SK-N-DZ (cell line): ENCODE results near the gene EBF3. TPM values are rescaled to one million over a fixed set of nuclear protein-coding genes. Genes with fewer than 3 reads are reported as not detected.
A peak's percentile ranks its signal among the peaks of the same experiment; 100 is the strongest.

Experiments used
- DNase-seq: peaks from one replicate; pipeline ENCODE4 v3.0.0-alpha.2; 2015; ENCODE audit warnings: low spot score
- polyA plus RNA-seq, 2 experiments: library from polyadenylated mRNA; depleted of rRNA; stranded (reverse); fragments of >200 nt; gene quantifications; 2 replicates each; pipeline ENCODE4 v1.2.3, GENCODE V29; 2014

Gene EBF3, protein sequence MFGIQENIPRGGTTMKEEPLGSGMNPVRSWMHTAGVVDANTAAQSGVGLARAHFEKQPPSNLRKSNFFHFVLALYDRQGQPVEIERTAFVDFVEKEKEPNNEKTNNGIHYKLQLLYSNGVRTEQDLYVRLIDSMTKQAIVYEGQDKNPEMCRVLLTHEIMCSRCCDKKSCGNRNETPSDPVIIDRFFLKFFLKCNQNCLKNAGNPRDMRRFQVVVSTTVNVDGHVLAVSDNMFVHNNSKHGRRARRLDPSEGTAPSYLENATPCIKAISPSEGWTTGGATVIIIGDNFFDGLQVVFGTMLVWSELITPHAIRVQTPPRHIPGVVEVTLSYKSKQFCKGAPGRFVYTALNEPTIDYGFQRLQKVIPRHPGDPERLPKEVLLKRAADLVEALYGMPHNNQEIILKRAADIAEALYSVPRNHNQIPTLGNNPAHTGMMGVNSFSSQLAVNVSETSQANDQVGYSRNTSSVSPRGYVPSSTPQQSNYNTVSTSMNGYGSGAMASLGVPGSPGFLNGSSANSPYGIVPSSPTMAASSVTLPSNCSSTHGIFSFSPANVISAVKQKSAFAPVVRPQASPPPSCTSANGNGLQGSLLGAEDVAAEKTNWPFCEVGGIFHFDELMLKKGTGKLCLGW
- polyA plus RNA-seq (2014; cell fraction: cytosol; rRNA removed), result 16.3 and 17.2 TPM in 2 replicates
- polyA plus RNA-seq (2014; cell fraction: nucleus; rRNA removed), result 18.2 and 24.6 TPM in 2 replicates

DNA sequence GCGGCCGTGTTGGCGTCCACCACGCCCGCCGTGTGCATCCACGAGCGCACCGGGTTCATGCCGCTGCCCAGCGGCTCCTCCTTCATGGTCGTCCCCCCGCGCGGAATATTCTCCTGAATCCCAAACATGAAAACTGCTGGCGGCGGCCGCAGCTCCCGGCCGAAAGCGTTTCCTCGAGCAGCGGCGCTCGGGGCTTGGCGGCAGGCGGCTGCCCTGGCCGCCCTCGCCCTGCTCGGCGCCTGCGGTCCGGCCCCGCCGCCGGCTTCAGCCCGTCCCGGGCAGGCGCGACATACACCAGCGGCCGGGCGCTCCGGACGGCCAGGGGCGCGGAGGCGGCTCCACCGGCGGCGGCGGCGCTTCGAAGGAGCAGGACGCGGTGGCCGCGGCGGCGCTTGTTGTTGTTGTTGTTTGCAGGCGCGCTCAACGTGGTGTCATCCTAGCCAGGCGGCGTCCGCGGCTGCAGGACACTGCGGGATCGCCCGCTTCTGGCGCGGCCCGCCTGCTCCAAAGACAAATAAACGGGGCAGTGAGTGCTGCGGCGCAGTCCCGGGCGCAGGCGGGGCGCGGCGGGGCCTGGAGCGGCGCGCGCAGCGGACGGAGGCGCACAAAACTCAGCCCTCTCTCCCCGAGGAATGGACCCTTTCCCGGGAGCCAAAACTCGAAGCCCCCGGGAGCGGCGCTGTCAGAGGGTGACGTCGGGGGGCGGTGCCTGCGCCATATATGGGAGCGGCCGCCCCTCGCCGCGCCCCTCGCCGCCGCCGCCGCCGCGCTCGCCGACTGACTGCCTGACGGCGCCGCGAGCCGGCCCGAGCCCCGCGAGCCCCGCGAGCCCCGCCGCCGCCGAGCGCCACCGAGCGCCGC lies at the start of gene EBF3:
Gene EBF3 (minus strand): TSS at position 634 of the 861 bp plus-strand sequence. CDS start 506 bp downstream, at position 128.
- peak; percentile 87 for DNase-seq

DNA sequence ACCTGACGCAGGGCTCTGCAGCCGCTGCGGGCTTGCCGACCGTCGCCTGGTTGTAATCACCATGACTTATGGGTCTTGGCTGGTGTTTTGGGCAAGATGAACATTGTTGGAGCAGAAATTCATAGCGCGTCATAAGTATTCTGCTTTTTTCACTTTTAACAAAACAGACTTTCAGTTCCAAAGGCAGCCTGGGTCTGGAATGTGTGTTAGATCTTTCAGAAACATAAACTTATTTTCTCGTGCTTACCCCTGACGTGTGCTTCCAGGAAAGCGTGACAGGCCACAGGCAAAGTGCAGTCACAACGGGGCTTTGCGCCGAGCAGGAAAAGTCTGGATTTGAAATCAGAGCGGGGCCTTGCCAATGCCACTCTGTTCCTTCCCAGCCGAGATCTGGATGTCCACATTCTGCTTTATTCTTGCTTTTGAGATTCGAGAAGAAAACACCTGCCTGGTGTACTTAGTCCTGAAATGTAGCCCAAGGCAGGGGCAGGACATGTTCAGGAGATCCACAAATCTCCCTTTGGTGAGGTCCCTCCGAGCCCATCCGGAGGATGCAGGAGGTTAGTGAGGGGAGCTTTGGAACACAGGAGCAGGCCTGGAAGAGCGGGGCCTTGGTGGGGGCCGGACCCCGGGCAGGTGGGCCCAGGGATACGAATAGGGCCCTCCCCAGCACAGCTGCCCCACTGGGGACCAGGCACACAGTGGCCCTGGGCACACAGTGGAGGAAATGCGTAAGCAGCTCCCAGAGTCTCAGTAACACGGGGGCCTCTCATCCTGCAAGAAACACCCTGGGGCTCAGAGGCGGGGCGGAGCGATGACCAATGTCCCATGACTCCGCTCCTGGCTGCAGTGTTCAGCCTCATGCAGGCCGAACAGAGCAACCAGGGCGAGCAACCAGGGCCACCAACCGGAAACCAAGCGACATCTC lies 49.5 kb upstream of the EBF3 start:
- DNase-seq, result no peak

DNA sequence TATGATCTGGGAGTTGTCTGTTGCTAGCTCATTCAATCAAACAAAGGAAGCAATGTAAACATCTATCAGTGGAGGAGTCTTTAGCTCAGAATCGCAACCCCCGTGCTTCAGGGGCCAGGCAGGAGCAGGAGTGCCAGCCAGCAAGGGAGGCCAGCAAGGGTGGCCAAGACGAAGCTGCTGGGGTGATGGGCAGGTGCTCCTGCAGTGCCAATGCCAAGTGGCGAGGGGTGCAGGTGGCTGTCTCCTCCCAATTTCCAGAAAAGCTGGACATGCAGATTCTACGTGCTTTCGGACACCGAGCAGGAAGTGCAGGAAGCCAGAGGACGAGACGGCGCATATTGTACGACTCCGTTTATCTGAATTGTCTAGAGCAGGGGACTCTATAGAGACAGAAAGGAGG lies 48.1 kb upstream of the EBF3 start:
- DNase-seq, result no peak

DNA sequence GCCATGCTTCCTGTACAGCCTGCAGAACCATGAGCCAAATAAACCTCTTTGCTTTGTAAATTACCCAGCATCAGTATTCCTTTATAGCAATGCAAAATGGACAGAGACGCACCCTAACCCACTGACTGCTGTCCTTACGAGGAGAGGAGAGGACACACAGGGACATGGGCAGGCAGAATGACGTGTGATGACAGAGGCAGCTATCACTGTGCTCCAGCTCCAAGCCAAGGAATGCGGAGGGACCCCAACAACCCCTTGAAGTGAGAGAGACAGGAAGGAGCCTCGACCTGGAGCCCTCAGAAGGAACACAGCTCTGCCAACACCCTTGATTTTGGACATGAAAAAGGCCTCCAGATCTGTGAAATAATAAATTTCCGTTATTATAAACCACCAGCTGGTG lies 46.6 kb upstream of the EBF3 start:
- DNase-seq, result no peak

DNA sequence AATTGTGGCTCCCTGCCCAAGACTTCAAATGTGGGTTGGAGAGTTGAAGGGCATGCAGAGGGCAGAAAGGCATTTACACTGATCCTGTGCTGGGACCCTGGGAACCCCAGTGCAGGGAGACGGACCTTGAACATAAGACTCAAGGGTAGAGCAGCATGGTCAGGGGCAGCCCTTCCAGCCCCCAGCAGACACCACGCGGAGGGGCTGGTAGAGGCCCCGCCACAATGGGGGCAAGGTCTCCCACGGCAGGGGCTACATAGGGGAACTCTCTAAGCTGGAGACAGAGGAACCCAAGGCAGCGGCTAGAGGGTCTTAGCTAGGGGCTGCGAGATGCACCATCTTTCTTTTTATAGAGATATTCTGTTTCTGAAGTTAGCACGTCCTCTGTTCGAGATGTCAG lies 45.2 kb upstream of the EBF3 start:
- no peak for DNase-seq

DNA sequence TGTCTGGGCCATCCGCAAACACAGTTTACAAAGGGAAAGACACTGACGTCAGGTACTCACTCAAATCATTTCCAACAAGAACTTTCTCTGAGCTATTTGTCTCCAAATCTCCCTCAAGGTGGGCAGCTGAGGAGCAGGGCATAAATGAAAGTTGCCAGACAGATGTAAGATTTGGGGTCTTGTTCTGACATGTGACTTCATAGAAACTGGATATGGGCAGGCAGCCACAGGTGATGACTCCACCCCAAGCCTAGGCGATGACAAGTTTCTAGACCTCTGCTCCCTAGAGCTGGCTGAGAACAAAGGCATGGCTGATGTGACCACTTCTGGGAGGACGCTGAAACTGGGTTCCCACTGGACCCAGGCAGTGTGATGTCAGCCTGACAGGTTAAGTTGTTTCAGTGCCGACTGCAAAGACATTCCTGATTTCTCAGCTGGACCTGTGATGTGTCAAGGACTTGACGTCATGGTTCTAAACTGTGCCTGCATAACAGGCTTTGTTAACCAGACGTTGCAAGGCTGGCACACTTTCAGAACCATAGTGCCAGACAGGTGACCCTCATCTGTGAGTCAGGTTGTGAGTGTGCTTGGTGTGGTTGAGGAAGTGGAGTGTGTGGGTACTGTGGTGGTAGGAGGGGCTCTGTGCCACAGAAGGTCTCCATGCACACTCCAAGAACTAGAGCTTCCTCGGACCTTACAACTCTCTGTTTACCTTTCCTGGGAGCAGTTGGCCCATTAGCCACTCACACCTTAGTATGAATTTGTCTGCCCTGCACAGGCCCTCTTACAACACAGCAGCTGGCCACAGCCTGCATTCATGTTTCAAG lies 39.9 kb upstream of the EBF3 start:
- DNase-seq, result no peak

DNA sequence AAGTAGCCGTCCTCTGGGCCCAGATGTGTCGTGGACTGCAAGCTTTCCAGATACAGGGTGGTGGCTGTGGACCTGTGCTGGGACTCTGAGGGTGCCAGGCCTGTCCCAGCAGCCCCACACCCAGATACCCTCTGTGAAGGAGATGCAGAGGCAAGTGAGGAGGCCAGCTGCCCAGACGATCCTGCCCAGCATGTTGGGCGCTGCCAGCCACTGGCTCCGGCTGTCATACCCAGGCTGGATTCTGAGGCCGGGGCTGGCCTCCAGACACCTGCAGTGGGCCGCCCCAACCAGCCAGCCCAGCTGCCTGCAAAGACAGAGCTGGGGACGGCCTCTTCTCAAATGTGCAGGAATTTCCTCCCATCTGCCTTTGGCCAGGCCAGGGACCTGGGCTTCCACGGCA lies 39.1 kb upstream of the EBF3 start:
- DNase-seq, result no peak

DNA sequence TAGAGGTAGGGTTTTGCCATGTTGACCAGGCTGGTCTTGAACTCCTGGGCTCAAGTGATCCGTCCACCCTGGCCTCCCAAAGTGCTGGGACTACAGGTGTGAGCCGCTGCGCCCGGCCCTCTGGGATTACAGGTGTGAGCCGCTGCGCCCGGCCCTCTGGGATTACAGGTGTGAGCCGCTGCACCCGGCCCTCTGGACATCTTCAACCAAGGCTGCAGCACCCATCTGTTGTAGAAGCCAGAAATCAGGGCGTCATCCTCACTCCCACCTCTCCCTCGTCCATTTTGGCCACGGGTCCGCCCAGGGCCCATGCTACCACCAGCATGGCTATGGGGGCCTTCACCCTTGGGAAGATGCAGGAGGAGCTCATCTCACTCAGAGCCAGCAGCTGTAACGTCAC lies 38.5 kb upstream of the EBF3 start:
- no peak for DNase-seq

DNA sequence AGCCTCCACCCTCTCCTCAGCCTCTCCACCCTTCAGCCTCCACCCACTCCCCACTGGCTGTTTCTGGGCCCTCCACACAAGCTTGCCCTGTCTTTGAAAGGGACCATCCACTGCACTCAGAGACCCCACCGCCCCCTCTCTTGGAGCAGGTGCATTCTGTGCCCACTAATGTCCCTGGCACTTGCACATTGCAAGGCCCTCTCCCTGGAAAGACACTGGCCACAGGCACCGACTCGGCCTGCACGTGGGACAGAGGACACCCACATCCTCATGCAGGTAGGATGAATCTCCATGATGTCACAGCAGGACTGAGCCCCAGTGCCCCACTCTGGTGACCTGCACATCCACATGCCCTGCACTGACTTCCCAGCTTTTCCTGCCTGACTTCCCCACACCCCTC lies 36.8 kb upstream of the EBF3 start:
- no peak for DNase-seq

DNA sequence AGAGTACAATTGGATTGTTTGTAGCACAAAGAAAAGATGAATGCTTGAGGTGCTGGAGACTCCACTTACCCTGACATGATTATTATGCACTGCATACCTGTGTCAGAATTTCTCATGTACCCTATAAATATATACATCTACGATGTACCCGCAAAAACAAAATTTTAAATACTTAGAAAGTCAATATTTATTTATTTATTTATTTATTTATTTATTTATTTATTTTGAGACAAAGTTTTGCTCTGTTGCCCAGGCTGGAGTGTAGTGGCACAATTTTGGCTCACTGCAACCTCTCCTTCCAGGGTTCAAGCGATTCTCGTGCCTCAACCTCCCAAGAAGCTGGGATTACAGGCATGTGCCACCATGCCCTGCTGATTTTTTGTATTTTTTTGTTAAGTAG lies 35.1 kb upstream of the EBF3 start:
- DNase-seq, result no peak

DNA sequence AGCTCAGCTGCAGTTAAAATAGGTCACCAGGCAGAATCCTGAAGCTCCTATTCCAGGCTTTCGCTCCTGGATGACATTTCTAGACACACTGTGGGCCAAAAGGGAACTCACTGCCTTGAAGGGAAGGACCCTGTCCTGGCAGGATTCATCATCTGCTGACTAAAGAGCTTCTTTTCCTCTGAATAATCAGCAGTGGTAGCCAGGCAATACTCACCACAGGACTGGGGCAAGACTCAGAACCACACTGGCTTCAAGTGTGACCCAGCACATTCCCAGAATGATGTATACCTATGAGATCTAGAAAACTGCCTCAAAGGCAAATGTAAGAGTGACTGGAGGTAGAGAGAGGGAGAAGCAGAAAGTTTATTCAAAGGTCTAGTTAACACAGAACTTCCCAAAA lies 29.5 kb upstream of the EBF3 start:
- no peak for DNase-seq

DNA sequence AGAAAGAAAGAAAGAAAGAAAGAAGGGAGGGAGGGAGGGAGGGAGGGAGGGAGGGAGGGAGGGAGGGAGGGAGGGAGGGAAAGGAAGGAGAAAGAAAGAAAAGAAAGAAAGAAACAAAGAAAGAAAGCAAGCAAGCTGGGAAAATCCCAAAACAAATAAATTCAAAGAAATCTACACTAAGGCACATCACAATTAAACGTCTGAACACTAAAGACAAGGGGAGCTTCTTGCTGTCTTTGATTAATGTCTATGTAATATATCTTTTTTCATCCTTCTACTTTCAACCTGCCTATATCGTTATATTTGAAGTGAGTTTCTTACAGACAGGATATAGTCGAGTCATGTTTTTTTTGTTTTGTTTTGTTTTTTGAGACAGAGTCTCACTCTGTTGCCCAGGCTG lies 28.3 kb upstream of the EBF3 start:
- no peak for DNase-seq

DNA sequence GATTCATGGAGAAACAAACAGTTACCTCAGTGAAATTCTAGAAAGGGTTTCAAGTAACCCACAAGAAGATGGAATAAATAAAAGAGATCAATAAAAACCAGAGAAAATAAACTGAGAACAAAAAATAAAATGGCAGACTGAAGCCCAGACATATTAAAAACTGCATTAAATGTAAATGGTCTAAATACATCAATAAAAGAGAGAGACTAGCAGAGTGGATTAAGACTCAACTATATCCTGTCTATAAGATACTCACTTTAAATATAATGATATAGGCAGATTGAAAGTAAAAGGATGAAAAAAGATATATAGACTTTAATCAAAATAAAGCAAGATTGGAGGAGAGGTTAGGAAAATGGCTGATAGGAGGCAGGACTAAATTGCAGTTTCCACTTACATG lies 18.8 kb upstream of the EBF3 start:
- no peak for DNase-seq

DNA sequence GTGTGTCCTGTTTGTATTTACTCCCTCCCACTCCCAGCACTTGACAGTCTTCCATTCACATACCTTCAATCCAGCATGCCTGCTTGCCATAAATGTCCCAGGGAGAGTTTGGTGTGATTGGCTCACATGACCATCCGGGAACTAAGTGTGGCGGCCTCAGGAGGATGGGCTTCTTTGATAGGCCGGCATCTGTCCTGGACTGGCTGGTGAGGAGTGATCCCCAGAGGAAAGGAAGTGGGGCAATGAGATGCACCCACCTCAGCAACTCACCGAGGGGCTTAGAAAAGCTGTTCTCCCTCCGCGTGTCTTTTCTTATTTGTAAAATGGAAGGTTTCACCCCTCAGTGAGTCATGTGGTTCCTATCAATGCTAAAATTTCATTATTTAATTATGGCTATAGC lies 14.9 kb upstream of the EBF3 start:
- DNase-seq, result no peak

DNA sequence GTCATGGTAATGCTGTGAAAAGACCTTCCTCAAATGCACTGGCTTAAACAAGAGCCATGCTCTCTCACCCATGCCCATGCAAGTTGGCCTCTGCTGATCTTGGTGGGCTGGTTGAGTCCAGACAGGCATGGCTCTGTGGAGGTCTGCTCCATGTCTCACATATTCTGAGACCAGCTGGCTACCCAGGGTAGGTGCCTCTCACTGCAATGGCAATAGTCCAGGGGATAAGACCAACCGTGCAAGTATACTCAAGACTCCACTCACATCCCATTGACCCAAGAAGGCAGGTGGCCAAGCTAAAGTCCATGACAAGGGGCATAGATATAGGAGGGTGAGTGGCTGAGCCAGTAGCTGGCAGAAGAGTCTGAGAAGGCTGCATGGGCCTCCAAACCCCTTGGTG lies 14.2 kb upstream of the EBF3 start:
- no peak for DNase-seq

DNA sequence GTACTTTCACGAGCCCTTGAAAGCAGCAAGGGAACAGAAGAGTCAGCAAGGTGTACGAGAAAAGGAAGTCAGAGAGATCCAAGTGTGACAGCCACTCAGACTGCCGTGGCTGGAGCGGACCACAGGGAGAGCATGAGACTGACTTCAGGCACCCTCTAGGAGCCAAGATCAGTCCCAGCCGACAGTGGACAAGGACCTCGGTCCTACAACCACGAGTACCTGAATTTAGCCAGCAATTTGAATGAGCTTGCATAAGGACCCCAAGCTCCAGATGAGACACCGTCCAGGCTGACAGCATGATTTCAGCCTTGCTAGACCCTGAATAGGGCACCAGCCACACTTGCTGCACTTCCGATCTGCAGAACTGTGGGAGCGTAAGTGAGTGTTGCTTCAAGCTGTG lies 13.7 kb upstream of the EBF3 start:
- DNase-seq, result no peak

DNA sequence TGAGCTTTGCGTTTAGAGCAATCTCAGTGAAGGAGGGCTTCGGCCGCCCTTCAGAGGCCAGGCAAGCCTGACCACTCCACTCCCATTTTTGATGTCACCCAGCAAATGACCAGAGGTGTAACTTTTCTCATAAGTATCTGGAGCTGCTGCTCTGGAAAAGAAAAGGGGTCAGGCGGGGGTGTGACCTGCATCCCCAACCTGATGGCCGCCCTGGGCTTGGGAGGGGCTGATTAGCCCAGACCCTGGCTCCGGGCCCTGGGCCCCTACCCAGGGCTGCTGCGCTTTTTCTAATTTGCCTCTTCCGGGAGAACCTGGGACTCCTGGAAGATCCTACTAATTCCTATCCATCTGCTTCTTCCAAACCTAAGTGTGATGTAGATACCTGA lies 9.6 kb upstream of the EBF3 start:
- DNase-seq, result no peak

DNA sequence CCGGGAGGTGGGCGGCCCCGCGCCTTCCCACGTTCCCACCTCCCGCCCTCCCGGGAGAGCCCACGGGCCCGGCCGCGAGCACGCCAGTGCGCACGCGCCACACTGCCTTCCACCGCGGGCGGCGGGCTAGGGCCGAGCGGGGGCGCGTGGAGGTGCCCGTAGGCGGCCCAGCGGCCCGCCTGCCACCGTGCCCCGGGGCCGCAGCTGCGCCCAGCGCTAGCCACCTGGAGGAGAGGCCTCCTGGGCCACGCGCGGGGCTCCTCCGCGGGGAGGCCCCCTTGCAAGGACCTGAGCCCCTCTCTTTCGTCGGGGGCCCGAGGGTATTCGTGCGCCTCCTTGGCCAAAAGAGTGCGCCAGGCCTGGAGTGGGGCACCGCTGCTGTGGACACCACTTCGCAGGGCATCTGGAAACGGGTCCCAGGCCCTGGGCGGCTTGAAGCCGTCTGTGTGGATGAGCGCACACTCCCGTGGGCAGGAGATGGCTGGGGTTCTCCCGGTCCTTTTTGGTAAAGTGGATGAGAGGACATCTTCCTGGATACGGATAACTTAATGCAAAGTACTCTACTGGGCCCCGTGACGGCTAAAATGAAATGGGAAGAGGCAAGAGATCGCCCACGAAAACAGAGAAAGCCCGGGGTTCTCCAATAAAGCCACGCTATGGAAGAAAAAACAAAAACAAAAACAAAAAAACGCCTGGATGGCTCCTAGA lies 9.0 kb upstream of the EBF3 start:
- DNase-seq, result no peak

DNA sequence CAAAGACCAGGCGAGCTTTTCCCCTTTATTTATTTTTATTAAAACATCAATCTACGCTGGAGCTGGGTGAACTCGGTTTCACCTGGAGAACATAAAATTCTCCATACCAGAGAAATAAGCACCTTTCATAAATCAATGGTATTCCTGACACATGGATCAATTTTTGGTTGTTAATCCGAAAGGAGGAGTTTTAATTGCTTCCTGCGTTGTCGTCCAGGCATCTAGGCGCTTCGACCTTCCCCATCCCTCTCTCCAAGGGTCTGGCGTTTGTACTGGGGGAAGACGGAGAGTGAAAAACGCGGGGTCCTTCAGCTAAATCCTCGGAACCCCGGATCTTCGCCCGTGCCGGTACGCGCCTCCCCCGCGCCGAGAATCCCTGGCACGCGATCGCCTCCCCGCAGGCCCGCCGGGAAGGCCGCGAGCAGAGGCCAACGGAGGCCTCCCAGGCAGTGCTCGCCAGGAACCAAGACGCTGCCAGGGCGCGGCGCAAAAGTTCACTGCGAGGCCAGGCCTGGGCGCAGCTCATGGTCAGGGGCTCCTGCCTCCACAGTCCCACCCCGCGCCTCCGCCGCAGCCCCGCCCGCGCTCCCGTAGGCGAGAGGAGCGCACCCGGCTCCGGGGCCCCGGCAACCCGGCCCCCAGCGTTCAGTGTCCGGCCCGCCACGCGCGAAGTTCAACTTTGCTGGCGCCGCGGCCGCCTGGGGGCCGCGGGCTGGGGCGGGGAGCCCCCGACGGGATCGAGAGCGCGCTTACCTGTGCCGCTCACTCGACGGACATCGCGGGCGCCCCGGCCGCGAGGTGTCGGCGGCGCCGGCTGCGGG lies 8.3 kb upstream of the EBF3 start:
- no peak for DNase-seq
